H1 (cell line): ENCODE data around the gene GADD45A. TPM values are rescaled to one million over a fixed set of nuclear protein-coding genes. Genes with fewer than 3 reads are reported as not detected.

Experiments used
- CTCF ChIA-PET: fragments of 300-600 bp; sonication (Branson Sonifier 250); formaldehyde crosslinking; loops from one replicate; lab custom pipeline; 2021; ENCODE audit not compliant: partially characterized antibody; lab: Charles Lee
- POLR2A ChIA-PET: fragments of 300-600 bp; sonication (Branson Sonifier 250); formaldehyde crosslinking; loops from one replicate; lab custom pipeline; 2021; ENCODE audit warnings: inconsistent platforms; ENCODE audit not compliant: partially characterized antibody; lab: Charles Lee
- DNase-seq, 2 experiments: peaks; one replicate each; pipeline versions ENCODE4 v3.0.0 to v3.0.0-alpha.2; 2010 to 2022; ENCODE audit warnings: low spot score in 2 of 2, low read depth in 1 of 2, mixed read lengths in 1 of 2
- FAIRE-seq: peaks from 2 replicates; lab custom pipeline; 2011; peaks lifted over from hg19 to GRCh38; lab: Jason Lieb, UNC
- H2AFZ ChIP-seq: 2 replicates; pipeline ENCODE4 v1.8.1; 2012; ENCODE audit warnings: low read length, inconsistent platforms
- H2AK5ac ChIP-seq: 2 replicates; pipeline ENCODE4 v1.6.1; 2013; ENCODE audit warnings: low read depth, low read length
- H2BK120ac ChIP-seq: replicated peaks from 2 replicates; pipeline ENCODE3; 2013; ENCODE audit warnings: low read depth, low read length, inconsistent platforms
- H2BK12ac ChIP-seq: 2 replicates; pipeline ENCODE4 v1.6.1; 2013; ENCODE audit warnings: low read depth, low read length
- H2BK15ac ChIP-seq: 2 replicates; pipeline ENCODE4 v1.6.1; 2013; ENCODE audit warnings: low read length
- H2BK20ac ChIP-seq: 2 replicates; pipeline ENCODE4 v1.6.1; 2013; ENCODE audit warnings: low read length
- H2BK5ac ChIP-seq: 2 replicates; pipeline ENCODE4 v1.6.1; 2013; ENCODE audit warnings: low read depth, low read length
- H3K14ac ChIP-seq: 2 replicates; pipeline ENCODE4 v1.6.1; 2013; ENCODE audit warnings: inconsistent platforms; ENCODE audit not compliant: insufficient read length
- H3K18ac ChIP-seq: 2 replicates; pipeline ENCODE4 v1.6.1; 2013; ENCODE audit warnings: low read length; ENCODE audit errors: extremely low read depth
- H3K23ac ChIP-seq: 2 replicates; pipeline ENCODE4 v1.6.1; 2013; ENCODE audit warnings: inconsistent platforms; ENCODE audit not compliant: insufficient read length
- H3K23me2 ChIP-seq: 2 replicates; pipeline ENCODE4 v1.6.1; 2013; ENCODE audit warnings: low read depth, low read length
- H3K27ac ChIP-seq: 2 replicates; pipeline ENCODE4 v1.6.1; 2011; ENCODE audit warnings: low read depth, low read length, inconsistent platforms
- H3K27me3 ChIP-seq, 4 experiments: replicated peaks in 1 of 4; 1 replicate in 1 of 4; 2 replicates in 3 of 4; pipeline versions ENCODE4 v1.6.1 to v1.8.1; 2011 to 2013; ENCODE audit warnings: low read length in 3 of 4, mild to moderate bottlenecking in 3 of 4, inconsistent platforms in 2 of 4, mixed read lengths in 2 of 4, moderate library complexity in 1 of 4; ENCODE audit not compliant: control insufficient read depth in 3 of 4, insufficient read depth in 3 of 4; ENCODE audit errors: extremely low read depth in 1 of 4
- H3K36me3 ChIP-seq, 4 experiments: 2 replicates each; pipeline versions ENCODE4 v1.6.1 to v1.8.1; 2011 to 2013; ENCODE audit warnings: mild to moderate bottlenecking in 4 of 4, low read length in 3 of 4, moderate library complexity in 2 of 4, control low read depth in 1 of 4, inconsistent platforms in 1 of 4; ENCODE audit not compliant: insufficient read depth in 4 of 4, control insufficient read depth in 2 of 4
- H3K4ac ChIP-seq: replicated peaks from 2 replicates; pipeline ENCODE3; 2013; ENCODE audit warnings: low read length, low read depth, mixed read lengths, inconsistent platforms; ENCODE audit not compliant: insufficient read length
- H3K4me1 ChIP-seq, 4 experiments: replicated peaks in 1 of 4; 1 replicate in 1 of 4; 2 replicates in 3 of 4; pipeline versions ENCODE4 v1.6.1 to v1.8.1; 2011 to 2013; ENCODE audit warnings: low read length in 3 of 4, inconsistent platforms in 2 of 4, mixed read lengths in 1 of 4; ENCODE audit not compliant: insufficient read depth in 4 of 4, control insufficient read depth in 3 of 4
- H3K4me2 ChIP-seq, 2 experiments: 2 replicates each; pipeline versions ENCODE4 v1.6.1 to v1.8.1; 2011 to 2013; ENCODE audit warnings: low read depth in 2 of 2, low read length in 2 of 2, control low read depth in 1 of 2, inconsistent platforms in 1 of 2, mild to moderate bottlenecking in 1 of 2; ENCODE audit not compliant: insufficient read depth in 1 of 2
- H3K4me3 ChIP-seq, 4 experiments: fragments of 200-600, 300-600 bp in 1 of 4; sonication (generic), shearing (Covaris generic), sonication (Bioruptor Twin) in 1 of 4; 2 replicates each; pipeline versions ENCODE4 v1.5.1 to v1.8.1; 2011 to 2016; ENCODE audit warnings: low read length in 4 of 4, low read depth in 3 of 4, control low read depth in 2 of 4, inconsistent platforms in 2 of 4, mild to moderate bottlenecking in 2 of 4, mixed read lengths in 1 of 4, moderate library complexity in 1 of 4; ENCODE audit not compliant: insufficient read depth in 2 of 4; ENCODE audit errors: extremely low read depth in 1 of 4
- H3K56ac ChIP-seq: replicated peaks from 2 replicates; pipeline ENCODE3; 2013; ENCODE audit warnings: low read depth, mild to moderate bottlenecking, mixed read lengths, low read length, inconsistent platforms; ENCODE audit not compliant: insufficient read length
- H3K79me1 ChIP-seq: 2 replicates; pipeline ENCODE4 v1.6.1; 2013; ENCODE audit warnings: low read depth, low read length, control low read depth
- H3K79me2 ChIP-seq, 2 experiments: 2 replicates each; pipeline versions ENCODE4 v1.6.1 to v1.8.1; 2012 to 2013; ENCODE audit warnings: low read length in 2 of 2, mild to moderate bottlenecking in 2 of 2, inconsistent platforms in 1 of 2; ENCODE audit not compliant: insufficient read depth in 2 of 2, control insufficient read depth in 1 of 2
- H3K9ac ChIP-seq, 4 experiments: replicated peaks in 1 of 4; 1 replicate in 1 of 4; 2 replicates in 3 of 4; pipeline versions ENCODE4 v1.6.1 to v1.8.1; 2011 to 2013; ENCODE audit warnings: low read depth in 3 of 4, low read length in 3 of 4, control low read depth in 2 of 4, mild to moderate bottlenecking in 2 of 4, moderate library complexity in 2 of 4, inconsistent platforms in 1 of 4; ENCODE audit errors: extremely low read depth in 1 of 4
- H3K9me3 ChIP-seq, 2 experiments: 2 replicates each; pipeline versions ENCODE4 v1.6.1 to v1.8.1; 2012 to 2013; ENCODE audit warnings: mild to moderate bottlenecking in 2 of 2, moderate library complexity in 2 of 2, control low read depth in 1 of 2, inconsistent platforms in 1 of 2, low read depth in 1 of 2, low read length in 1 of 2, mixed read lengths in 1 of 2; ENCODE audit not compliant: insufficient read depth in 2 of 2
- H4K20me1 ChIP-seq, 2 experiments: replicated peaks in 1 of 2; 2 replicates each; pipeline versions ENCODE3 to v1.8.1; 2011 to 2013; ENCODE audit warnings: inconsistent platforms in 2 of 2, low read length in 2 of 2, mild to moderate bottlenecking in 1 of 2; ENCODE audit not compliant: insufficient read depth in 2 of 2, control insufficient read depth in 1 of 2
- H4K5ac ChIP-seq: 2 replicates; pipeline ENCODE4 v1.6.1; 2013; ENCODE audit warnings: low read length, low read depth, mixed read lengths, inconsistent platforms; ENCODE audit not compliant: insufficient read length
- H4K8ac ChIP-seq: 2 replicates; pipeline ENCODE4 v1.8.0; 2013; ENCODE audit warnings: mild to moderate bottlenecking, moderate library complexity, low read length, inconsistent platforms; ENCODE audit not compliant: insufficient read depth; ENCODE audit errors: extremely low read depth
- H4K91ac ChIP-seq: replicated peaks from 2 replicates; pipeline ENCODE3; 2013; ENCODE audit warnings: low read length, mixed read lengths, inconsistent platforms; ENCODE audit not compliant: insufficient read length
- BCL11A ChIP-seq, 2 experiments: IDR thresholded peaks; one replicate each; pipeline ENCODE4 v1.6.1; 2011; ENCODE audit warnings: low read depth in 2 of 2, low read length in 2 of 2, mild to moderate bottlenecking in 2 of 2
- CHD1 ChIP-seq: IDR thresholded peaks from 2 replicates; pipeline ENCODE4 v1.6.1; 2012; ENCODE audit warnings: low read depth, low read length, improper control_type of control experiment
- GABPA ChIP-seq: IDR thresholded peaks from 2 replicates; pipeline ENCODE4 v1.6.1; 2011; ENCODE audit warnings: mild to moderate bottlenecking, low read length, moderate library complexity, borderline replicate concordance; ENCODE audit not compliant: insufficient read depth
- HDAC6 ChIP-seq: IDR thresholded peaks from one replicate; pipeline ENCODE4 v1.7.1; 2012; ENCODE audit warnings: low read depth, mild to moderate bottlenecking, inconsistent platforms, low read length, moderate library complexity
- JUND ChIP-seq: IDR thresholded peaks from 2 replicates; pipeline ENCODE4 v1.6.1; 2011; ENCODE audit warnings: mild to moderate bottlenecking, improper control_type of control experiment, low read length
- POU5F1 ChIP-seq: IDR thresholded peaks from 2 replicates; pipeline ENCODE4 v1.6.1; 2011; ENCODE audit warnings: low read depth, mild to moderate bottlenecking, low read length, moderate library complexity
- SAP30 ChIP-seq: fragments of 300-600 bp; sonication (generic); IDR thresholded peaks from 2 replicates; pipeline ENCODE4 v1.7.1; 2012; ENCODE audit warnings: low read length, moderate library complexity, mild to moderate bottlenecking, inconsistent platforms; ENCODE audit not compliant: insufficient read depth, insufficient replicate concordance
- SP1 ChIP-seq: IDR thresholded peaks from 2 replicates; pipeline ENCODE4 v1.6.1; 2011; ENCODE audit warnings: low read depth, low read length
- SUZ12 ChIP-seq: fragments of 200-600 bp; sonication (generic); IDR thresholded peaks from 2 replicates; pipeline ENCODE4 v1.6.1; 2012; ENCODE audit warnings: mild to moderate bottlenecking, inconsistent platforms, low read length, moderate library complexity, mixed read lengths
- TAF7 ChIP-seq: optimal IDR thresholded peaks from 2 replicates; pipeline ENCODE3; 2011; ENCODE audit warnings: low read depth, mild to moderate bottlenecking, inconsistent platforms, low read length, moderate library complexity, borderline replicate concordance
- TEAD4 ChIP-seq: IDR thresholded peaks from 2 replicates; pipeline ENCODE4 v1.6.1; 2012; ENCODE audit warnings: low read depth, low read length, inconsistent platforms, mixed read lengths
- ZNF274 ChIP-seq: IDR thresholded peaks from 2 replicates; pipeline ENCODE4 v1.7.0; 2012; ENCODE audit warnings: low read length, borderline replicate concordance; ENCODE audit errors: extremely low read depth
- WGBS, 2 experiments: shearing (Covaris generic) in 1 of 2; methylation state at CpG; one replicate each; pipeline versions ENCODE4 v1.1.6 to v1.1.7; 2013 to 2015; ENCODE audit warnings: low lambda C conversion rate in 2 of 2, mixed read lengths in 2 of 2, inconsistent platforms in 1 of 2, low coverage in 1 of 2, missing lambda C conversion rate in 1 of 2; ENCODE audit not compliant: insufficient replicate concordance in 2 of 2, insufficient coverage in 1 of 2, insufficient read length in 1 of 2; ENCODE audit errors: extremely low coverage in 1 of 2, missing lambda C conversion rate in 1 of 2; 5-methylcytosine and 5-hydroxymethylcytosine counted together
- polyA plus RNA-seq, 7 experiments: library from polyadenylated mRNA; depleted of rRNA in 3 of 7; stranded (reverse) in 5 of 7; unstranded in 2 of 7; fragments of >200 nt in 5 of 7; fragments of 200-250 nt in 2 of 7; gene quantifications; 1 replicate in 5 of 7; 2 replicates in 1 of 7; 4 replicates in 1 of 7; pipeline versions ENCODE4 v1.2.1 to v1.2.3, GENCODE V29; 2011 to 2013; ENCODE audit warnings: missing spikeins in 2 of 7, mixed read lengths in 2 of 7
- total RNA-seq: library from RNA; stranded (reverse); fragmentation: NEBNext Ultra II Directional; extraction: Animal tissue kit (Norgen Biotek cat#: 25700); gene quantifications from 2 replicates; pipeline ENCODE4 v1.2.1, GENCODE V29; 2021
- TF ChIP-seq, protein P1 (sequence below): IDR thresholded peaks from 2 replicates; pipeline ENCODE4 v1.6.1; 2011; ENCODE audit warnings: low read length, improper control_type of control experiment

GADD45A gene
- total and polyA plus RNA-seq, 2 of the 8 experiments (the other 6 are each of a cell fraction or from before 2014, with no cell fraction given) = 7.6 to 15.6 TPM

DNA sequence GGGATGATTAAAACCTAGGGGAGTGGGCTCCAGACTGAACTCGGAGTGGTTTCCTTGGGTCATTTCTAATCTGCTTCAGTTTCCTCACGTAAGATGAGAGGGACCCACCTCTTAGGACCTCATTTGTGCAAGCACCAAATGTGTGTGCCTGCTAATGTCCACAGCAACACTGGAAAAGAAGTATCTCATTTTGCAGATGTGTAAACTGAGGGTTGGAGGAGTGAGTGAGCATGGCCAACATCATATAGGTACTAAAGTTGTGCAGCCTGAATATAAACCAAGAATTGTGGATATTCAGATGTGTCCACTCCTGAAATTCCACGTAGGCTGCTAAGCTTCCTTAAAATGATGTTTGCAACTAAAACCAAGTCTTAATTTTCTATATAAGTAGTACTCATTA lies 51.7 kb downstream of the GADD45A start:
- H3K14ac ChIP-seq = no peak overlapping the region
- FAIRE-seq (no peak), DNase-seq (no peak)
- 89% methylated on average over 3 of the region's 3 CpGs; no CpG with 5 or more reads in 1 of the 2 experiments for WGBS, 2 experiments
- H2AFZ ChIP-seq = no peak overlapping the region
- POLR2A ChIA-PET = interaction anchor here (0.6 to 0.7 kb wide), 2 partner anchors 15 to 170 kb away, joined by 3 to 4 read pairs; no protein-coding TSS in a partner anchor
- no peaks in the 10 kb centered on the region; the same call in 1 of the 2 replicates for H3K79me1 ChIP-seq
- H3K4me1 ChIP-seq = peaks cover 0 to 13% (median 6%) of the 10 kb centered on the region in 4 experiments; a peak in 5 of 7 replicates
- no peak overlapping the region for H3K56ac ChIP-seq
- no peak overlapping the region for H3K23ac ChIP-seq
- no peaks in the 10 kb centered on the region for H3K27me3 ChIP-seq
- no peaks in the 10 kb centered on the region for H3K36me3 ChIP-seq
- H2BK5ac ChIP-seq = no peak overlapping the region
- H2BK12ac ChIP-seq = no peak overlapping the region
- TF ChIP-seq ZNF274 (no peak), BCL11A (IDR thresholded peaks at IDR 0.05; ENCODE audit: low read depth in 2 of 2, low read length in 2 of 2) (no peak), SAP30 (no peak), POU5F1 (no peak), HDAC6 (no peak), JUND (no peak), CHD1 (no peak), TEAD4 (no peak), SUZ12 (no peak), SP1 (no peak), TAF7 (no peak), GABPA (no peak)
- TF ChIP-seq, protein P1, sequence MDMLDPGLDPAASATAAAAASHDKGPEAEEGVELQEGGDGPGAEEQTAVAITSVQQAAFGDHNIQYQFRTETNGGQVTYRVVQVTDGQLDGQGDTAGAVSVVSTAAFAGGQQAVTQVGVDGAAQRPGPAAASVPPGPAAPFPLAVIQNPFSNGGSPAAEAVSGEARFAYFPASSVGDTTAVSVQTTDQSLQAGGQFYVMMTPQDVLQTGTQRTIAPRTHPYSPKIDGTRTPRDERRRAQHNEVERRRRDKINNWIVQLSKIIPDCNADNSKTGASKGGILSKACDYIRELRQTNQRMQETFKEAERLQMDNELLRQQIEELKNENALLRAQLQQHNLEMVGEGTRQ = no peak
- no peak overlapping the region for H4K5ac ChIP-seq
- H2AK5ac ChIP-seq = no peak overlapping the region
- H3K9me3 ChIP-seq = no peaks in the 10 kb centered on the region
- H3K23me2 ChIP-seq = no peaks in the 10 kb centered on the region
- CTCF ChIA-PET = interaction anchor here (0.7 to 3.2 kb wide), 6 partner anchors 8 to 201 kb away, joined by 3 to 15 read pairs (median 5); no protein-coding TSS in a partner anchor
- no peak overlapping the region for H3K27ac ChIP-seq
- H4K91ac ChIP-seq = no peak overlapping the region
- no peaks in the 10 kb centered on the region for H3K79me2 ChIP-seq
- H3K4ac ChIP-seq = no peak overlapping the region
- H3K4me3 ChIP-seq = no peak overlapping the region
- H2BK120ac ChIP-seq = no peak overlapping the region
- H2BK15ac ChIP-seq = no peak overlapping the region
- no peaks in the 10 kb centered on the region for H4K20me1 ChIP-seq
- H2BK20ac ChIP-seq = no peak overlapping the region
- H3K9ac ChIP-seq = no peak overlapping the region
- H3K18ac ChIP-seq = no peak overlapping the region
- H4K8ac ChIP-seq = no peak overlapping the region
- H3K4me2 ChIP-seq = no peak overlapping the region
